Hematopoietic multipotent progenitor cell treated with erythropoietin and hydrocortisone succinate and interleukin-3 and kit ligand, for 6 days (in vitro differentiated cells): ENCODE measurements around the gene PRR15L.
"Not testable (repeated sequence)": the region's sequence is repeated elsewhere in the genome, so short reads cannot be mapped to it uniquely, and the experiment has no call there.

Source experiments
- DNase-seq: peaks from one replicate; pipeline ENCODE4 v3.0.0-alpha.2; 2015

PRR15L gene

GRCh38 chr17:47956791-47957590, 692 bp downstream of the PRR15L start:
- no peak for DNase-seq

DNA sequence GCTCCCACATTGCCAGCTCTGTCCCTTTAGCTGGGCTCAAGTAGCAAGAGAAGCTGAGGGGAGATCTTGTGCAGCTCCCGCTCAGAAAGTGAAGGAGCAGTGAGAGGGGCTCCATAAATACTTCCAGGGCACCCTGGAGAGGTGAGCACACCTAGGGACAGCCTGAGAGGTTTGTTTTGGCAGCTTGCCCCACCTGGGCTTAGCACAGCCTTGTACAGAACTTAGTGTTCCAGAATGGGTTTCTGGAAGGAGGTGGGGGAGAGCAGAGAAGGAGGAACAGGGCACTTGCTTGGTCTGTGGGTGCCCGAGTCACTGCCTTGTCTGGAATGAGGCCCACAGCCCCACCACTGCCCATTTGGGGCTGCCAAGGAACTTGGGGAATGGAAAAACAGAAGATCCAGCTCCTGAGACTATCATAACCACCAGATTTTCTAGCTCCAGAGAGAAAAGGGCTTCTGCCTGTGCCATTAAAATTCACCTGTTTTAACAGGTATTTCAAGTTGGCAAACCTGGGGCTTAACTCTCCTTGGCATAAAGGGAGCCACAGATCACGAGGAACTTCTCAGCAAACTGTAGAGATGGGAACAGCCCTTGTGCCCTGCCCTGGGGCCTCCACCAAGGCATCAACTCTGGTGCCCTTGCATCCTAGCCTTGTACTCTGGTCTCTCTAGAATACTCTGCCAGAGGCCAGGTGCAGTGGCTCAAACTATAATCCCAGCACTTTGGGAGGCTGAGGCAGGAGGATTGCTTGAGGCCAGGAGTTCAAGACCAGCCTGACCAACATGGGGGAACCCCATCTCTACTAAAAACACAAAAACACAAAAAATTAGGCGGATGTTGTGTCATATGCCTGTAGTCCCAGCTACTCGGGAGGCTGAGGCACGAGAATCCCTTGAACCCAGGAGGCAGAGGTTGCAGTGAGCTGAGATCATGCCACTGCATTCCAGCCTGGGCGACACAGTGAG, 1.9 kb downstream of the PRR15L start:
- DNase-seq, result no peak

DNA sequence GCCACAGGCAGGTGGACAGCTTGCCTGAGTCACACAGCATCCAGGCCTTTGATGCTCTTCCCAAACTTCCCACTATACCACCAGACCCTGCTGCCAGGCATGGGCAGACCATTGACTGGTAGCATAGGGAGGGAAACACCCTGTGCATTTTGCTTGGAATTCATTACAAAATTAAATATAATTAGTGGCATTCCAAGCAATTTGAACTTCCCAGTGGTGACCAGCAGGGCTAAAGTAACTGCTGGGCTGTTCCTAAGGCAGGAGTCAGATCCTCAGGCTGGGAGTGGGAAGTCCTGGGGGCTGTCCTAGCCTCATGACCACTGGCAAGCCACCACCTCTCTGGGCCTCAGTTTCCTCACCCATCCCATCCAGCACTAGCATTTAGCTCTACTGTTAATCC, 3.8 kb downstream of the PRR15L start:
- DNase-seq, result no peak

- DNase-seq, result no peak
Observed at GRCh38 chr17:47952171-47953021, 5.3 kb downstream of the PRR15L start.

DNA sequence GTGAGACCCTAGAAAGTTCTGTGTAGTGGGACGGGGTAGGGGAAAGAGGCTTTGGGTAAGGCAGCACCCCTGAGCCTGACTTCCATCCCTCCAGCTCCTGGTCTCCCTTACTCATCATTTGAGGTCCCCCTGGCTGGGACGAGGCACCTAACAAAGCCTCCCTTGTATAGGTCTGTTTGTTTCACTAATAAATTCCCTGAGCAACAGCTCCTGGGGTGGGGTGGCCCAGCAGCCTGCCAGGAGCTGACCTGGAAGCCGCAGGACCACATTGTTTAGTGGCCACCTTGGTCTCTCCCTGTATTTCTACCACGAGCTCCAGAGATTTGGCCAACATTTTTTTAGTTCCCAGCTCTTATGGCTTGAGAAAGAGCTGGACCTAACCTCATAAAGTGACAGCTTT, 7.2 kb downstream of the PRR15L start:
- DNase-seq, result no peak

- no peak for DNase-seq
Observed at GRCh38 chr17:47949946-47950345, 7.7 kb downstream of the PRR15L start.

DNA sequence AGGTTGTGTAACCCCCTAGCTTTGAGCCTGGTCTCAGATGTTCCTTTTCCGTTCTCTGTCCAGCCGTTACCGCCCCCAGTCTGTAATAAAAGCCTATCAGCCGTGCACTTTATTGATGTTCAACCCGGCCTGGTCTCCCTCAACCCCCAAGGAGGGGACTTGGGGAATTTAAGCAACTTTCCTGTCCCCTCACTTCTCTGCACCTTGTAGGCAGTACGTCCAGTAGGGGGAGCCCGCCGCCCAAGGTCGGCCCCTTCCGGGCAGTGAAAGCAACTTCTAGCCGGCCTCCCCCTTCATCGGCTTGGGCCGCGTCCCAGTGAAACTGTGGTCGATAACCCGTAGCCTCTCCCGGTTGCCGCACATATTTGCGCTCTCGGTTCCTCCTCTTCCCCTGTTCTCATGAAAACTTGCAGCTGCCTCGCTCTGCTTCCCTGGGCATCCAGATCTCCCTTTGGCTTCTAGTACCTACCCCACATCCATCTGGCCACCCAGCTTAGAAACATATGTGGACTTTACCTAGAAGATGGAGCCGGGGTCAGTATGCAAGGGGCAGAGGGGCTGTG, 8.4 kb downstream of the PRR15L start:
- DNase-seq, result peak; percentile 93

GRCh38 chr17:47948706-47949196, 8.9 kb downstream of the PRR15L start:
- DNase-seq, result no peak

GRCh38 chr17:47946929-47947397, 10.7 kb downstream of the PRR15L start:
- DNase-seq, result peak; percentile 93

- DNase-seq, result no peak
Observed at GRCh38 chr17:47946516-47946915, 11.2 kb downstream of the PRR15L start.

DNA sequence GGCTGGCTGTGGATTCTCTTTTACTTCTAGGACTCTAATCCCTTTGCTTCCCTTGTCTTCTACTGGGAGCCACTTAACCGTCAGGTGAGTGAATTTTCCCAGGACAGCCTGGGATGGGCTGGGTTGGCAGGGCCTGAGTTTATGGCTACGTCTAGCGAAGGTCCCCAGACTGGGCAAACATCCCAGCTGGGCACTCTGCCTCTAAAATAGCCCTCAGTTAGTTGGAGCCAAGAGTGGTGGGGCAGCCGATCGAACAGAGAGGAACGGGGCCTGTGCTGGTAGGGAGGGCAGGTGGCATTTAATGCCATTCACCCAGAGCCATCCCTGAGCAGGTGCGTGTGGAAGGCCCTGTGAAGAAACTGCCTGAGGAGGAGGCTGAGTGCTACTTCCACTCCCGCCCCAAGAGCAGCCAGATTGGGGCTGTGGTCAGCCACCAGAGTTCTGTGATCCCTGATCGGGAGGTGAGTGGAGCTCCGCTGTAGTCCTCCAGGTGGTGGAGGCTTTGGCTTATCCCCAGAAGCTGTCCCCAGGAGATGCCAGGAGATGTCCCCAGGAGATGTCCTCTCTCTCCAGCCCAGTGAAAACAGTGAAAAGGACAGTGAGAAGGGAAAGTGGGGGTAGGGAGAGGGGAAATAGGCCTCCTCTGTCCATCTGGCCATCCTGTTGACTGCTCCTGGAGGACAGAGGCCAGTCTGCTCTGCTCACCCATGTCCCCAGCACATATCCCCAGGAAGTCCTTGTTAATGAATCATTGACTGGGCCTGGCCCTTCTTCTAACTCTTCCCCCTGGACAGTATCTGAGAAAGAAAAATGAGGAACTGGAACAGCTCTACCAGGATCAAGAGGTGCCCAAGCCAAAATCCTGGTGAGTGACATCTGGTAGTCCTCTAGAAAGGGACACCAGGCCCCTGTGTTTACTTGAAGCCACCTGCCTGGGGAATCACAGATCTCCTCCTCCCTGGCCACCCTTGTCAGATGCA, 11.9 kb downstream of the PRR15L start:
- DNase-seq, result no peak

GRCh38 chr17:47945080-47945479, 12.6 kb downstream of the PRR15L start:
- no peak for DNase-seq

DNA sequence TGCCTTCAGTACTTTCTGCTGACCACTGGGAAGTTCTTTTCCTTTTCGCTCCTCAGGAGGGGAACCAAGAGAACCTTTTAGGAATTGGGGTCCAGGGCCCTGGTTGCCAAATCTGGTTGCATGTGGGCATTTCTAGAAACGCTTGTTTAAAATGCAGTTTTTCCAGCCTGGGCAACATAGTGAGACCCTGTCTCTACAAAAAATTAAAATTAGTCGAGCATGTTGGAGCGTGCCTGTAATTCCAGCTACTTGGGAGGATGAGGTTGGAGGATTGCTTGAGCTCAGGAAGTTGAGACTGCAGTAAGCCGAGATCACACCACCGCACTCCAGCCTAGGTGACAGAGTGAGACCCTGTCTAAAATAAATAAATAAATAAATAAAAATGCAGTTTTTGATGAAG, 15.1 kb downstream of the PRR15L start:
- DNase-seq, result no peak

DNA sequence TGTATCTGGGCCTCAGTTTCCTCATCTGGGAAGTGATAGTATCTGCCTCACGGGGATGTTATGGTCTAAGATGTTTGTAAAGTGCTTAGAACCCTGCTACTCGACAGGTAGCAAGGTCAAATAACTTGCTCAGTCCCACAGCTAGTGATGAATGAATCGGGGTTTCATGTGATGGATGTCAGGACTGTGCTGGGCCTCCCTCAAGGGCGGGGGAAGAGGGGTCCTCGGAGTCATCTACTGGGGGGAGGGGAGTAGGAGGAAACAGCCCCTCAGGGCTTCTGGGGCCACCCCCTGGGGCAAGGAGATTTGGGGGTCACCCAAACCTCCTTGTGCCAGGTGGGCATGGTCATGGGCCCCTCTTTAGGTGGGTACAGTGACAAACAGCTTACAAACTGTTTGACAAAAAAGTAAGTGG, 15.6 kb downstream of the PRR15L start:
- DNase-seq, result no peak

DNA sequence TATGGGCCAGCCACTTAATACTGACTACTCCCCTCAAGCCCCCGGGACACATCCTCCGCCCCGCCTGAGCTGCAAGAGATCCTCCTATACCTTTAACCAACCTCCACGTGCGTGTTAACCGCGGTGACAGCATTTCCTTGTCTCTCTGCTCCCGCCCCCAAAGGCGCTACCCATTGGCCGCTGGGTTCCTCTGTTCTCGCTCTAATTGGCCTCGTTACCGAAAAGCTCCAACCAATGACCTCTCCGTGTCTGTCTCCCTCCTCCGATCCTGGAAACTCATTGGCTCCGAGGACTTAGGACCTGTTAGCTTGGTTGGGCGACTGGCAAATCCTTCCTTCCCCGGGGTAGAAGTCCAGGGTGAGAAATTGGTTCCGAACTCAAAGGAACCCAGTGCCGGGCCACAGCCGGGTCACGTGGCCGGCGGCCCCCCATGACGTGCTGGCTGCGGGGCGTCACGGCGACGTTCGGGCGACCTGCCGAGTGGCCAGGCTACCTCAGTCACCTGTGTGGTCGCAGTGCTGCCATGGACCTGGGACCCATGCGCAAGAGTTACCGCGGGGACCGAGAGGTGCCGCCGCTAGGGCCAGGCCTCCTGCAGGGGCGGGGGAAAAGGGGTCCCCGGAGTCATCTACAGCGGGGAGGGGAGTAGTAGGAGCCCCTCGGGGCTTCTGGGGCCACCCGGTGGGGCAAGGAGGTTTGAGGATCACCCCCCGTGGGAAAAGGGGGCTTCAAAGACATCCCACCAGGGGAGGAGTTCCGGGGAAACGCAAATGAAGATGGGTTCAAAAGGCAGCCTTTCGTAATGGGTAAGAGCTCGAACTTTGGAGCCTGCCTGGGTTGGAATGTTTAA, 16.2 kb downstream of the PRR15L start, which contains the start of gene PNPO:
PNPO (plus strand) TSS at position 326 of the 850 bp plus-strand sequence; CDS start at position 431, 105 bp downstream.
- DNase-seq, result peak; percentile 100

GRCh38 chr17:47937941-47938340, 19.7 kb downstream of the PRR15L start:
- no peak for DNase-seq

- DNase-seq, result peak; percentile 99
Observed at GRCh38 chr17:47935961-47936360, 21.7 kb downstream of the PRR15L start.

GRCh38 chr17:47935468-47935867, 22.2 kb downstream of the PRR15L start:
- not testable (repeated sequence) for DNase-seq

- no peak for DNase-seq
Observed at GRCh38 chr17:47934856-47935255, 22.8 kb downstream of the PRR15L start.

GRCh38 chr17:47931848-47932247, 25.8 kb downstream of the PRR15L start:
- DNase-seq, result no peak
